Activated CD4-positive, alpha-beta T cell treated with anti-CD3 and anti-CD28 coated beads, Interleukin-10, Interleukin-2, amounts not matched to agents 100 ng/mL and 50 ng/mL, durations not matched to agents 16 hours and 8 hours (primary cell): ENCODE measurements around the gene AVPR2.
A peak's percentile ranks its signal among the peaks of the same experiment; 100 is the strongest.

Experiments used
- DNase-seq: peaks from one replicate; pipeline ENCODE4 v3.0.0-alpha.2; 2020

Gene AVPR2

GRCh38 chrX:153920546-153920945, 16.1 kb downstream of the AVPR2 start:
- DNase-seq: no peak

GRCh38 chrX:153921070-153921469, 16.6 kb downstream of the AVPR2 start:
- no peak for DNase-seq

- DNase-seq: peak; percentile 51
Measured at GRCh38 chrX:153921511-153922446, 17.3 kb downstream of the AVPR2 start.

GRCh38 chrX:153922932-153923857, 18.7 kb downstream of the AVPR2 start:
- DNase-seq: peak; percentile 48

GRCh38 chrX:153924149-153924861, 19.8 kb downstream of the AVPR2 start:
- DNase-seq: peak; percentile 48

- peak; percentile 58 for DNase-seq
Measured at GRCh38 chrX:153925387-153925738, 20.9 kb downstream of the AVPR2 start.

GRCh38 chrX:153925739-153926551, 21.5 kb downstream of the AVPR2 start, which contains the start of gene ARHGAP4:
Gene ARHGAP4 (minus strand): TSS chrX:153926264. CDS start chrX:153926202, 62 bp downstream.
- DNase-seq: peak; percentile 69

GRCh38 chrX:153926552-153926857, 22.0 kb downstream of the AVPR2 start:
- no peak for DNase-seq

- DNase-seq: peak; percentile 91
Measured at GRCh38 chrX:153926858-153927671, 22.6 kb downstream of the AVPR2 start.

GRCh38 chrX:153927672-153927921, 23.1 kb downstream of the AVPR2 start:
- no peak for DNase-seq

GRCh38 chrX:153927922-153928760, 23.7 kb downstream of the AVPR2 start:
- DNase-seq: peak; percentile 99

- no peak for DNase-seq
Measured at GRCh38 chrX:153928846-153929245, 24.4 kb downstream of the AVPR2 start.

GRCh38 chrX:153929576-153929975, 25.1 kb downstream of the AVPR2 start:
- DNase-seq: no peak

- DNase-seq: no peak
Measured at GRCh38 chrX:153930011-153930910, 25.8 kb downstream of the AVPR2 start.

GRCh38 chrX:153931151-153931550, 26.7 kb downstream of the AVPR2 start:
- DNase-seq: no peak

GRCh38 chrX:153931748-153932147, 27.3 kb downstream of the AVPR2 start:
- DNase-seq: no peak

GRCh38 chrX:153932220-153932915, 27.9 kb downstream of the AVPR2 start:
- no peak for DNase-seq

- no peak for DNase-seq
Measured at GRCh38 chrX:153933748-153934147, 29.3 kb downstream of the AVPR2 start.
